GM20000 (cell line): ENCODE measurements around the gene HPCAL4.

Experiments
- DNase-seq: peaks from one replicate; pipeline ENCODE4 v3.0.0; 2012; ENCODE audit warnings: low spot score
- CTCF ChIP-seq: IDR thresholded peaks from 2 replicates; pipeline ENCODE4 v1.5.1; 2012; ENCODE audit warnings: mild to moderate bottlenecking, control low read depth; ENCODE audit errors: extremely low read depth, missing control alignments

Gene HPCAL4

GRCh38 chr1:39635871-39636210 is 55.4 kb downstream of the HPCAL4 start:
- no peak for TF ChIP-seq CTCF

GRCh38 chr1:39635205-39635870 is 55.9 kb downstream of the HPCAL4 start:
- DNase-seq, result no peak
- no peak for TF ChIP-seq CTCF

More at GRCh38 chr1:39635871-39636210, 55.4 kb downstream of the HPCAL4 start:
- DNase-seq, result no peak

GRCh38 chr1:39633422-39633821 is 57.8 kb downstream of the HPCAL4 start:
- peak; percentile 34 for DNase-seq
- TF ChIP-seq CTCF, result no peak

GRCh38 chr1:39632682-39633417 is 58.4 kb downstream of the HPCAL4 start:
- peak; percentile 34 for DNase-seq
- no peak for TF ChIP-seq CTCF

GRCh38 chr1:39632323-39632681 is 58.9 kb downstream of the HPCAL4 start:
- TF ChIP-seq CTCF, result no peak
- peak; percentile 41 for DNase-seq

GRCh38 chr1:39631361-39632322 is 59.6 kb downstream of the HPCAL4 start:
- no peak for TF ChIP-seq CTCF
- peak; percentile 23 for DNase-seq
